Adipocyte (in vitro differentiated cells): ENCODE data around the gene MOGAT1.
"Not testable (repeated sequence)": the region's sequence is repeated elsewhere in the genome, so short reads cannot be mapped to it uniquely, and the experiment has no call there.

Experiments
- DNase-seq: peaks from one replicate; pipeline ENCODE4 v3.0.0-alpha.2; 2015; ENCODE audit warnings: low read depth
- H3K27me3 ChIP-seq: replicated peaks from 2 replicates; pipeline ENCODE4 v1.7.0; 2013; ENCODE audit warnings: mild to moderate bottlenecking, low read length, moderate library complexity; ENCODE audit not compliant: control insufficient read depth, insufficient read depth
- H3K36me3 ChIP-seq: 2 replicates; pipeline ENCODE4 v1.7.0; 2013; ENCODE audit warnings: low read length, mild to moderate bottlenecking, moderate library complexity; ENCODE audit not compliant: control insufficient read depth, insufficient read depth, severe bottlenecking
- H3K4me1 ChIP-seq: 2 replicates; pipeline ENCODE4 v1.7.0; 2013; ENCODE audit warnings: mild to moderate bottlenecking, low read length, moderate library complexity; ENCODE audit not compliant: control insufficient read depth, insufficient read depth
- H3K4me3 ChIP-seq: 2 replicates; pipeline ENCODE4 v1.7.0; 2013; ENCODE audit warnings: mild to moderate bottlenecking, low read length, moderate library complexity
- H3K9ac ChIP-seq: 2 replicates; pipeline ENCODE4 v1.7.0; 2013; ENCODE audit warnings: mild to moderate bottlenecking, low read length, moderate library complexity
- H3K9me3 ChIP-seq: 2 replicates; pipeline ENCODE4 v1.7.0; 2013; ENCODE audit warnings: mild to moderate bottlenecking, low read length, moderate library complexity; ENCODE audit not compliant: control insufficient read depth

MOGAT1 gene

GRCh38 chr2:222713002-222713401 is 41.5 kb downstream of the MOGAT1 start:
- Histone ChIP-seq H3K4me3 (no peak overlapping the region), H3K9me3 (no peaks in the 10 kb centered on the region), H3K27me3 (no peaks in the 10 kb centered on the region), H3K4me1 (peaks cover 21% of the 10 kb centered on the region), H3K9ac (no peak overlapping the region), H3K36me3 (peaks cover 55% of the 10 kb centered on the region)
- DNase-seq = no peak

- H3K9ac ChIP-seq = no peak overlapping the region
- no peak overlapping the region for H3K4me3 ChIP-seq
- peaks cover 55% of the 10 kb centered on the region for H3K36me3 ChIP-seq
- H3K4me1 ChIP-seq = peaks cover 11% of the 10 kb centered on the region
- DNase-seq = no peak
- H3K27me3 ChIP-seq = no peaks in the 10 kb centered on the region
- H3K9me3 ChIP-seq = no peaks in the 10 kb centered on the region
Measured at GRCh38 chr2:222714361-222715241, 43.1 kb downstream of the MOGAT1 start.

- no peaks in the 10 kb centered on the region for H3K9me3 ChIP-seq
- H3K4me1 ChIP-seq = peaks cover 11% of the 10 kb centered on the region
- H3K9ac ChIP-seq = no peak overlapping the region
Measured at GRCh38 chr2:222715742-222716141, 44.3 kb downstream of the MOGAT1 start.

GRCh38 chr2:222719787-222720186 is 48.3 kb downstream of the MOGAT1 start:
- H3K27me3 ChIP-seq, H3K4me1 ChIP-seq, H3K4me3 ChIP-seq, DNase-seq, H3K9me3 ChIP-seq, H3K9ac ChIP-seq: not testable (repeated sequence)
- peaks cover 19% of the 10 kb centered on the region for H3K36me3 ChIP-seq

More at GRCh38 chr2:222715742-222716141, 44.3 kb downstream of the MOGAT1 start:
- no peaks in the 10 kb centered on the region for H3K27me3 ChIP-seq
- no peak overlapping the region for H3K4me3 ChIP-seq
- peaks cover 48% of the 10 kb centered on the region for H3K36me3 ChIP-seq
- no peak for DNase-seq

GRCh38 chr2:222721597-222721996 is 50.1 kb downstream of the MOGAT1 start:
- not testable (repeated sequence) for H3K27me3 ChIP-seq, DNase-seq, H3K9me3 ChIP-seq, H3K9ac ChIP-seq, H3K36me3 ChIP-seq, H3K4me3 ChIP-seq, H3K4me1 ChIP-seq

GRCh38 chr2:222722327-222722946 is 51.0 kb downstream of the MOGAT1 start:
- H3K9ac ChIP-seq = no peak overlapping the region
- no peaks in the 10 kb centered on the region for H3K36me3 ChIP-seq
- peak; percentile 73 for DNase-seq
- H3K27me3 ChIP-seq = no peaks in the 10 kb centered on the region
- no peak overlapping the region for H3K4me3 ChIP-seq
- H3K9me3 ChIP-seq = no peaks in the 10 kb centered on the region
- no peaks in the 10 kb centered on the region for H3K4me1 ChIP-seq

- DNase-seq = no peak
- no peaks in the 10 kb centered on the region for H3K27me3 ChIP-seq
- no peaks in the 10 kb centered on the region for H3K36me3 ChIP-seq
- no peaks in the 10 kb centered on the region for H3K4me1 ChIP-seq
- no peak overlapping the region for H3K4me3 ChIP-seq
- H3K9me3 ChIP-seq = no peaks in the 10 kb centered on the region
- no peak overlapping the region for H3K9ac ChIP-seq
Measured at GRCh38 chr2:222724208-222724607, 52.8 kb downstream of the MOGAT1 start.

- Histone ChIP-seq H3K4me1 (peaks cover 10% of the 10 kb centered on the region), H3K36me3 (no peaks in the 10 kb centered on the region), H3K4me3 (no peak overlapping the region), H3K9me3 (no peaks in the 10 kb centered on the region), H3K9ac (no peak overlapping the region), H3K27me3 (no peaks in the 10 kb centered on the region)
- no peak for DNase-seq
Measured at GRCh38 chr2:222728621-222729020, 57.2 kb downstream of the MOGAT1 start.

GRCh38 chr2:222730366-222730999 is 59.0 kb downstream of the MOGAT1 start:
- H3K36me3 ChIP-seq = no peaks in the 10 kb centered on the region
- no peak overlapping the region for H3K4me3 ChIP-seq
- H3K9me3 ChIP-seq = no peaks in the 10 kb centered on the region
- no peaks in the 10 kb centered on the region for H3K27me3 ChIP-seq
- peaks cover 22% of the 10 kb centered on the region for H3K4me1 ChIP-seq
- H3K9ac ChIP-seq = no peak overlapping the region
- DNase-seq = peak; percentile 31

- peak; percentile 22 for DNase-seq
- Histone ChIP-seq H3K4me3 (no peak overlapping the region), H3K9ac (no peak overlapping the region)
Measured at GRCh38 chr2:222731201-222731621, 59.8 kb downstream of the MOGAT1 start.

GRCh38 chr2:222732489-222733178 is 61.2 kb downstream of the MOGAT1 start:
- Histone ChIP-seq H3K36me3 (no peaks in the 10 kb centered on the region), H3K9me3 (no peaks in the 10 kb centered on the region), H3K9ac (no peak overlapping the region), H3K4me3 (no peak overlapping the region), H3K27me3 (no peaks in the 10 kb centered on the region), H3K4me1 (peaks cover 22% of the 10 kb centered on the region)
- no peak for DNase-seq

More at GRCh38 chr2:222731201-222731621, 59.8 kb downstream of the MOGAT1 start:
- no peaks in the 10 kb centered on the region for H3K36me3 ChIP-seq
- peaks cover 22% of the 10 kb centered on the region for H3K4me1 ChIP-seq
- H3K9me3 ChIP-seq = no peaks in the 10 kb centered on the region
- no peaks in the 10 kb centered on the region for H3K27me3 ChIP-seq
